Lung (tissue), 16 donors: Measurements from ENCODE around the gene RANBP2. TPM values are rescaled to one million over a fixed set of nuclear protein-coding genes. Genes with fewer than 3 reads are reported as not detected.
"Not testable (repeated sequence)": the region's sequence is repeated elsewhere in the genome, so short reads cannot be mapped to it uniquely, and the experiment has no call there.

Experiments
- ATAC-seq: fragments of 200-7000 bp; cut with Tn5 transposase; one replicate; pipeline ENCODE4 v1.9.1; 2020; ENCODE audit warnings: moderate number of reproducible peaks; ENCODE audit not compliant: insufficient read depth, low FRiP score
- DNase-seq, 3 donors: peaks; one replicate each; pipeline ENCODE4 v3.0.0-alpha.2; 2013 to 2017
- H3K27ac ChIP-seq, 2 donors: one replicate each; pipeline ENCODE4 v1.5.1; 2013; ENCODE audit warnings: mild to moderate bottlenecking in 2 of 2, moderate library complexity in 2 of 2, control low read depth in 1 of 2, inconsistent platforms in 1 of 2, low read depth in 1 of 2, low read length in 1 of 2
- H3K27me3 ChIP-seq, 3 donors: one replicate each; pipeline ENCODE4 v1.5.1; 2013; ENCODE audit warnings: low read length in 2 of 3; ENCODE audit not compliant: control insufficient read depth in 3 of 3, insufficient read depth in 3 of 3
- H3K36me3 ChIP-seq, 4 donors: one replicate each; pipeline ENCODE4 v1.5.1; 2013; ENCODE audit warnings: low read length in 4 of 4, mild to moderate bottlenecking in 1 of 4, moderate library complexity in 1 of 4; ENCODE audit not compliant: control insufficient read depth in 4 of 4, insufficient read depth in 4 of 4
- H3K4me1 ChIP-seq, 5 donors: one replicate each; pipeline ENCODE4 v1.5.1; 2013; ENCODE audit warnings: low read length in 5 of 5, mild to moderate bottlenecking in 2 of 5, moderate library complexity in 1 of 5; ENCODE audit not compliant: control insufficient read depth in 5 of 5, insufficient read depth in 5 of 5
- H3K4me3 ChIP-seq: one replicate; pipeline ENCODE4 v1.5.1; 2013; ENCODE audit warnings: mild to moderate bottlenecking, control low read depth, moderate library complexity
- H3K9ac ChIP-seq, 2 donors: one replicate each; pipeline ENCODE4 v1.5.1; 2013; ENCODE audit warnings: low read length in 2 of 2, control low read depth in 1 of 2; ENCODE audit not compliant: insufficient read depth in 1 of 2
- H3K9me3 ChIP-seq, 4 donors: one replicate each; pipeline ENCODE4 v1.5.1; 2013; ENCODE audit warnings: low read length in 3 of 4, mild to moderate bottlenecking in 1 of 4, moderate library complexity in 1 of 4; ENCODE audit not compliant: control insufficient read depth in 4 of 4, insufficient read depth in 3 of 4
- CTCF ChIP-seq: IDR thresholded peaks from 2 replicates; pipeline ENCODE4 v1.5.1; 2012; ENCODE audit warnings: mild to moderate bottlenecking; ENCODE audit errors: control extremely low read depth, extremely low read depth
- WGBS, 2 donors: extraction: QIAGEN DNeasy Blood & Tissue Kit; methylation state at CpG; one replicate each; pipeline ENCODE4 v1.1.7; 2013; 5-methylcytosine and 5-hydroxymethylcytosine counted together
- long read RNA-seq, 5 donors: transcript quantifications; one replicate each; lab custom pipeline, GENCODE V29; 2026
- polyA plus RNA-seq, 2 donors: library from polyadenylated mRNA; stranded (reverse); fragments of 200-250 nt; gene quantifications; one replicate each; pipeline ENCODE4 v1.2.1, GENCODE V29; 2013
- total RNA-seq, 2 donors: library from RNA; depleted of rRNA in 1 of 2; stranded (reverse); fragments of >200 nt in 1 of 2; gene quantifications; one replicate each; pipeline ENCODE4 v1.2.1, GENCODE V29; 2014 to 2021
- donor health status: control.
- donor health status: control.
- donor health status: Bipolar disorder and iron deficiency.
- donor health status: healthy.
- donor health status: DM: yes; HTN: yes; CAD: no.

The RANBP2 gene
- total RNA-seq (100 to 1,000 TPM in 1 of 2 donors, 10 to 100 TPM in 1; 58.8 to 125 TPM), polyA plus RNA-seq (10 to 100 TPM in 1 of 2 donors, 1 to 10 TPM in 1; 9.1 to 16.6 TPM)
- long read RNA-seq, donor 1, full-length matches to known transcripts, result 1 of 8 reads
- long read RNA-seq, donor 1, partial matches to known transcripts, result 7 of 8 reads
- long read RNA-seq, donor 1, other reads (novel, unspliced or antisense), result 0 of 8 reads
- long read RNA-seq, donor 2, result 0 reads
- long read RNA-seq, donor 3, result 0 reads
- long read RNA-seq, donor 4, partial matches to known transcripts, result 5 of 6 reads
- long read RNA-seq, donor 4, other reads (novel, unspliced or antisense), result 0 of 6 reads
- long read RNA-seq, donor 5, partial matches to known transcripts, result 5 of 5 reads
- long read RNA-seq, donor 5, other reads (novel, unspliced or antisense), result 0 of 5 reads

GRCh38 chr2:108719149-108720044, at the start of gene RANBP2:
Gene RANBP2 (plus strand): TSS chr2:108719482. CDS start chr2:108719607, 125 bp downstream.
- 0 to 1% methylated on average over 88 to 97 of the region's 97 CpGs for WGBS, 2 donors
- TF ChIP-seq CTCF, result no peak
- Histone ChIP-seq H3K4me3 (peak within 1 kb of the TSS; percentile 99), H3K27me3 (no peaks in the 10 kb centered on the region), H3K27ac (peak within 1 kb of the TSS; percentile 92 to 98), H3K9me3 (no peaks in the 10 kb centered on the region), H3K9ac (peak within 1 kb of the TSS; percentile 93 to 95), H3K4me1 (peaks cover 0 to 4% (median 0%) of the 10 kb centered on the region in 5 donors), H3K36me3 (no peaks in the 10 kb centered on the region)
- peak; percentile 100 for ATAC-seq
- DNase-seq, result peak; percentile 97 to 99 (median 97)

- H3K4me1 ChIP-seq, ATAC-seq, H3K9me3 ChIP-seq, H3K27me3 ChIP-seq, H3K4me3 ChIP-seq, H3K9ac ChIP-seq, DNase-seq, H3K36me3 ChIP-seq, H3K27ac ChIP-seq: not testable (repeated sequence)
- 60 to 100% methylated on average over 1 of the region's 1 CpG for WGBS, 2 donors
Observed at GRCh38 chr2:108670282-108670681, 49.0 kb upstream of the RANBP2 start.

GRCh38 chr2:108672200-108672805, 47.0 kb upstream of the RANBP2 start:
- H3K4me1 ChIP-seq, H3K4me3 ChIP-seq, H3K9ac ChIP-seq, H3K27ac ChIP-seq, DNase-seq, ATAC-seq, H3K36me3 ChIP-seq, H3K9me3 ChIP-seq, H3K27me3 ChIP-seq: not testable (repeated sequence)
- 40 to 71% methylated on average over 1 of the region's 6 CpGs for WGBS, 2 donors

- DNase-seq, ATAC-seq, H3K4me1 ChIP-seq, H3K27ac ChIP-seq, H3K27me3 ChIP-seq, H3K9me3 ChIP-seq, H3K9ac ChIP-seq, H3K4me3 ChIP-seq: not testable (repeated sequence)
- no CpG with 5 or more reads among the region's 1 CpG for WGBS, 2 donors
- peaks cover 4 to 16% (median 8%) of the 10 kb centered on the region in 4 donors for H3K36me3 ChIP-seq
Observed at GRCh38 chr2:108676522-108676921, 42.8 kb upstream of the RANBP2 start.

GRCh38 chr2:108677239-108677744, 42.0 kb upstream of the RANBP2 start:
- ATAC-seq, H3K4me3 ChIP-seq, DNase-seq, H3K9me3 ChIP-seq, H3K4me1 ChIP-seq, H3K9ac ChIP-seq, H3K27me3 ChIP-seq, H3K27ac ChIP-seq: not testable (repeated sequence)
- peaks cover 4 to 18% (median 8%) of the 10 kb centered on the region in 4 donors for H3K36me3 ChIP-seq
- WGBS, 2 donors, result 61 to 77% methylated on average over 4 of the region's 4 CpGs

- H3K27ac ChIP-seq, H3K9ac ChIP-seq, H3K4me3 ChIP-seq, H3K4me1 ChIP-seq, H3K9me3 ChIP-seq, H3K27me3 ChIP-seq: not testable (repeated sequence)
- ATAC-seq (peak; percentile 83), DNase-seq (peak in 2 of 3 donors; percentile 40 to 51)
- peaks cover 4 to 17% (median 8%) of the 10 kb centered on the region in 4 donors for H3K36me3 ChIP-seq
- WGBS, 2 donors, result 8 to 15% methylated on average over 4 of the region's 4 CpGs
Observed at GRCh38 chr2:108678198-108678651, 41.1 kb upstream of the RANBP2 start.
